ENCODE measurements around the gene MPZL1. TPM values are rescaled to one million over a fixed set of nuclear protein-coding genes. Genes with fewer than 3 reads are reported as not detected.

MPZL1 gene
- total RNA-seq, 3 donors from 2014 or later, result 43.5 to 86.8 (median 86.2) TPM

- Histone ChIP-seq H3K9me3 (no peaks in the 10 kb centered on the region), H3K27ac (peak overlapping the region; percentile 33 to 82), H3K27me3 (no peaks in the 10 kb centered on the region), H3K4me1 (peaks cover 9 to 12% of the 10 kb centered on the region in 2 donors), H3K36me3 (no peaks in the 10 kb centered on the region), H3K4me3 (no peak overlapping the region)
- TF ChIP-seq POLR2A (IDR thresholded peaks at IDR 0.05), result no peak
- TF ChIP-seq, protein P1, sequence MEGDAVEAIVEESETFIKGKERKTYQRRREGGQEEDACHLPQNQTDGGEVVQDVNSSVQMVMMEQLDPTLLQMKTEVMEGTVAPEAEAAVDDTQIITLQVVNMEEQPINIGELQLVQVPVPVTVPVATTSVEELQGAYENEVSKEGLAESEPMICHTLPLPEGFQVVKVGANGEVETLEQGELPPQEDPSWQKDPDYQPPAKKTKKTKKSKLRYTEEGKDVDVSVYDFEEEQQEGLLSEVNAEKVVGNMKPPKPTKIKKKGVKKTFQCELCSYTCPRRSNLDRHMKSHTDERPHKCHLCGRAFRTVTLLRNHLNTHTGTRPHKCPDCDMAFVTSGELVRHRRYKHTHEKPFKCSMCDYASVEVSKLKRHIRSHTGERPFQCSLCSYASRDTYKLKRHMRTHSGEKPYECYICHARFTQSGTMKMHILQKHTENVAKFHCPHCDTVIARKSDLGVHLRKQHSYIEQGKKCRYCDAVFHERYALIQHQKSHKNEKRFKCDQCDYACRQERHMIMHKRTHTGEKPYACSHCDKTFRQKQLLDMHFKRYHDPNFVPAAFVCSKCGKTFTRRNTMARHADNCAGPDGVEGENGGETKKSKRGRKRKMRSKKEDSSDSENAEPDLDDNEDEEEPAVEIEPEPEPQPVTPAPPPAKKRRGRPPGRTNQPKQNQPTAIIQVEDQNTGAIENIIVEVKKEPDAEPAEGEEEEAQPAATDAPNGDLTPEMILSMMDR (IDR thresholded peaks at IDR 0.05), result no peak
- no peak for DNase-seq (ENCODE audit: low spot score in 2 of 2)
- intact Hi-C loops (cut with DNase I; ENCODE audit: low total_unique reads), result no loop called here
These were observed 74.3 kb downstream of the MPZL1 start for GRCh38 chr1:167795810-167796740.

DNA sequence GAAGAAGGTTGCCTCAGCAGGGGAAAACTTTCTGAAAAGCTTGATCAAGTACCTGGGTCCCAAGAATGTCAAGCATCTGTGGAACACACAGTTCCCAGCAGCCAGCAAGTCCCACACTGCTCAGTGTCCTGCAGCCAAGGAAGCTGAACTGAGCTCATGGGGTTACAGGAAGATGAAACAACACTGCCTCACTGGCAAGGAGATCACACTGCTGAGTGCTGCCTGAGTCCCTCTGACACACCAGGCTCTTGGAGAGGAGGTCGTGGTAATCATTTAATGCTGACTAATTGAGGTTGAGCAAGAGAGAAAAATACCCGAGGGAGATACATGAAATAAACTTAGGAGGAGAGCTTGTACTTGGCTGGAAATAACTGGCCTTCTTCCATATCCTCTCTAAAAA lies 75.2 kb downstream of the MPZL1 start:
- Histone ChIP-seq H3K4me1 (peaks cover 5 to 6% of the 10 kb centered on the region in 2 donors), H3K27me3 (no peaks in the 10 kb centered on the region), H3K9me3 (no peaks in the 10 kb centered on the region), H3K4me3 (no peak overlapping the region), H3K27ac (peak overlapping the region; percentile 33 to 82), H3K36me3 (no peaks in the 10 kb centered on the region)
- peak in 1 of 2 donors; percentile 94 for DNase-seq (ENCODE audit: low spot score in 2 of 2)
- intact Hi-C loops (cut with DNase I; ENCODE audit: low total_unique reads), result no loop called here
- TF ChIP-seq, protein P1 (IDR thresholded peaks at IDR 0.05), result no peak
- peak; percentile 84 to 97 (median 92) for TF ChIP-seq POLR2AphosphoS5 (IDR thresholded peaks at IDR 0.05)
- TF ChIP-seq POLR2A (IDR thresholded peaks at IDR 0.05), result no peak

DNA sequence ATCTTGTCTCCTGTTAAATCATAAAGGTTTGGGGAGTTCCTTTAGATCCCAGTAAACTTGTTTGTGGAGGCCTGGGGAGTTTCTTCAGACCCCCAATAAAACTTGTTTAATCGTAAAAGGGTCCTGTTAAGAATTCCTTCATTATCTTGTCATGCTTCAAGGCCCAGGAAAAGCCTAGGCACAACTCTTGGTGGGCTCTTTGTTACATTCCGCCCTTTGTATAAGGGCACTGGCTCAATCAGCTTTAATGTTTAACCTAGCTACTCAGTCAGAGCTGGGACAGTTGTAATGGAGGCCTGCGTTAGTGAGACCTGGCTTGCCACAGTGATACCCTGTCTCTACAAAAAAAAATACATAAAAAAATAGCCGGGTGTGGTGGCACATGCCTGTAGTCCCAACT lies 77.2 kb downstream of the MPZL1 start:
- intact Hi-C loops (cut with DNase I; ENCODE audit: low total_unique reads), result no loop called here
- peaks cover 5 to 10% of the 10 kb centered on the region in 2 donors for H3K4me1 ChIP-seq
- no peak for DNase-seq (ENCODE audit: low spot score in 2 of 2)
- H3K27me3 ChIP-seq, result no peaks in the 10 kb centered on the region
- no peak overlapping the region for H3K4me3 ChIP-seq
- H3K27ac ChIP-seq, result no peak overlapping the region
- TF ChIP-seq, protein P1 (IDR thresholded peaks at IDR 0.05), result no peak
- TF ChIP-seq POLR2AphosphoS5 (IDR thresholded peaks at IDR 0.05), result no peak
- no peaks in the 10 kb centered on the region for H3K36me3 ChIP-seq
- no peaks in the 10 kb centered on the region for H3K9me3 ChIP-seq

GRCh38 chr1:167799747-167800146 lies 78.0 kb downstream of the MPZL1 start:
- Histone ChIP-seq H3K36me3 (no peaks in the 10 kb centered on the region), H3K4me3 (no peak overlapping the region), H3K27ac (no peak overlapping the region), H3K27me3 (no peaks in the 10 kb centered on the region), H3K9me3 (no peaks in the 10 kb centered on the region), H3K4me1 (peaks cover 5 to 10% of the 10 kb centered on the region in 2 donors)
- no peak for DNase-seq (ENCODE audit: low spot score in 2 of 2)
- no peak for TF ChIP-seq POLR2AphosphoS5 (IDR thresholded peaks at IDR 0.05)
- no peak for TF ChIP-seq POLR2A (IDR thresholded peaks at IDR 0.05)
- TF ChIP-seq, protein P1 (IDR thresholded peaks at IDR 0.05), result no peak
- intact Hi-C loops (cut with DNase I; ENCODE audit: low total_unique reads), result loop anchor here (10.0 kb wide), 1 partner anchor 75 kb away; the partner anchor contains the start of gene MPZL1

DNA sequence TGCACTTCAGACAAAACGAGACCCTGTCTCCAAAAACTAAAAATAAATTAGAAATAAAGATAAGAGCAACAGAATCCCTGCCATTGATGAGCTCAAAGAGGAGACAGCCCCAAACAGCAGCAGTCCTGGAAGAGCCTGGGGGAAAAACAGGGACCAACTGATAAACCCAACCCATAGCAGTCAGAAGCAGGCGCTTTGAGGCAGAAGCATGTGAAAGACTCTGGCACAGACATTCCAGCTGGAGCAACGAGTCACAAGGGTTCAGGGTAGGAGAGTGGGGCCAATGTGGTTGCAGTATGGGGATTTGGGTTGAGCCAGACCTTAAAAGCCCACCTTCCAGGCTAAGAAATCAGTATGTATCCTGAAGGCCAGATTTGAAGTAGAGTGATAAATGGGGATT lies 78.5 kb downstream of the MPZL1 start:
- no peaks in the 10 kb centered on the region for H3K36me3 ChIP-seq
- H3K27ac ChIP-seq, result no peak overlapping the region
- peaks cover 5 to 10% of the 10 kb centered on the region in 2 donors for H3K4me1 ChIP-seq
- no peaks in the 10 kb centered on the region for H3K27me3 ChIP-seq
- TF ChIP-seq, protein P1 (IDR thresholded peaks at IDR 0.05), result no peak
- TF ChIP-seq POLR2A (IDR thresholded peaks at IDR 0.05) (no peak), POLR2AphosphoS5 (IDR thresholded peaks at IDR 0.05) (no peak)
- no peak overlapping the region for H3K4me3 ChIP-seq
- no peaks in the 10 kb centered on the region for H3K9me3 ChIP-seq
- intact Hi-C loops (cut with DNase I; ENCODE audit: low total_unique reads), result loop anchor here (10.0 kb wide), 1 partner anchor 75 kb away; the partner anchor contains the start of gene MPZL1
- no peak for DNase-seq (ENCODE audit: low spot score in 2 of 2)

Data from breast epithelium (tissue), 4 donors.